ENCODE data around the gene KHDRBS1.
"Not testable (repeated sequence)": the region's sequence is repeated elsewhere in the genome, so short reads cannot be mapped to it uniquely, and the experiment has no call there.

Gene KHDRBS1, protein sequence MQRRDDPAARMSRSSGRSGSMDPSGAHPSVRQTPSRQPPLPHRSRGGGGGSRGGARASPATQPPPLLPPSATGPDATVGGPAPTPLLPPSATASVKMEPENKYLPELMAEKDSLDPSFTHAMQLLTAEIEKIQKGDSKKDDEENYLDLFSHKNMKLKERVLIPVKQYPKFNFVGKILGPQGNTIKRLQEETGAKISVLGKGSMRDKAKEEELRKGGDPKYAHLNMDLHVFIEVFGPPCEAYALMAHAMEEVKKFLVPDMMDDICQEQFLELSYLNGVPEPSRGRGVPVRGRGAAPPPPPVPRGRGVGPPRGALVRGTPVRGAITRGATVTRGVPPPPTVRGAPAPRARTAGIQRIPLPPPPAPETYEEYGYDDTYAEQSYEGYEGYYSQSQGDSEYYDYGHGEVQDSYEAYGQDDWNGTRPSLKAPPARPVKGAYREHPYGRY

DNA sequence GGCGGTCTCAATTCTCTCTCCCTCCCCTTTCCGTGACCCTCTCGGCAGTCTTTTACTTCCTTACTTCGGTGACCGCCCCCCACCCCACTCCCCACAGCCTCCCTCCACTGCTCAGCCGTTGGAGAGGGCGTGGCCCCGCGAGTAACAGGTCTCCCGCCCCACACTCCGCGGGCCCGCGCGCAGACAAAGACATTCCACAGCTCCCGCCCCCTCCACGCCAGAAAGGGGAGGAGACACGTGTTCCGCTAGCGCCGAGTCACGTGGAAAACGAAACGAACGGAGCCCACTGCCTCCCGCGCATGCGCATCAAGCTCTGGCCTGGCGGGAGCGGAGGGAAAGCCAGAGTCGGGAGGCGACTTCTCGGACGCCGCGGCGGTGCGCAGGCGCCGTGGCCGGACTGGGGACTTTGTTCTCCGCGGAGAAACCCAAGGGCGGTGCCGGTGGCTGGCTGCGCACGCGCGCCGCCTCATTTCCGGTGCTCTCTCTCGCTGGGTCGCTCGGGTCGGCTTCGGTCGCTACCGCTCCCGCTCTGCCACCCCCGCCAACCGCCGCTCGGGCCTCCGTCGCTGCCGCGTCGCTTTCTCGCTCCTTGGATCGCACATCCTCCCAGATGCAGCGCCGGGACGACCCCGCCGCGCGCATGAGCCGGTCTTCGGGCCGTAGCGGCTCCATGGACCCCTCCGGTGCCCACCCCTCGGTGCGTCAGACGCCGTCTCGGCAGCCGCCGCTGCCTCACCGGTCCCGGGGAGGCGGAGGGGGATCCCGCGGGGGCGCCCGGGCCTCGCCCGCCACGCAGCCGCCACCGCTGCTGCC, at the start of gene KHDRBS1:
TSS of gene KHDRBS1 (plus strand) at position 483 of the 813 bp plus-strand sequence. CDS start at position 611, 128 bp downstream.
- in situ Hi-C loops (cut with MboI; ENCODE audit: low sequenced_read_pairs) = no loop called here

DNA sequence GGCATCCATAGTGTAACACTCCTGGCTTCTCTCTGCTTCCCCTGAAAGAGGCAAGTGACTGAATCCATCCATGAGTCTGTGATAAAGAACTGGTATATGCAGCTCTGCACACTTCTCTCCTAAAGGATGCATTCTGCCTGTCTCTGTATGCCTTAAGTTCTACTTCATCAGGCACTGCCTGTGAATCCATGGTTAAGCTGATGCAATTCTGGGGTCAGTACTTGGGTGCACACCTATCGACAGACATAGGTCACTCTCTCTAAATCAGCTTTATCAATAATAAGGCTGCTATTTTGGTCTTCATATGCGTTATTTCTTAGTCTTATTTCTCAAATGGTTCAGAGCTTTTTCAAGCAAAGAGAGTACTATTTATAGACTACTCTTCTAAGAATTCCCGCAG, 42.8 kb upstream of the KHDRBS1 start:
- in situ Hi-C loops (cut with MboI; ENCODE audit: low sequenced_read_pairs) = no loop called here

DNA sequence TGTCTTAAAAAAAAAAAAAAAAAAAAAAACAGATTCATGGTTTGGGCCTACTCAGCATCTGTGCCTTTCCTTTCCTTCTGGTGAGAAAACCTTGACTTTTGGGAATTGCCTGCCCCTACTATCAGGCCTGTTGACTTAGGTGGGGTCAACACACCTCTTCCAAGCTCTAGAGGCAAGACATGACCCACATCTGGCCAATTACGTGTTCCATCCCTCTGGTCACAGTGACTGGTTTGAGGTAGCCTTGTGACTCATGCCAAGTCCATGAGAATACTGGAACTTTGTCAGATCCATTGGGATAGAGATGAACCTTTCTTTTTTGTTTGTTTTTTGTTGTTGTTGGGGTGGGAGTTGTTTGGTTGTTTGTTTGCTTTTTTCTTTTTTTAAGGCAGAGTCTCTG, 37.3 kb upstream of the KHDRBS1 start:
- in situ Hi-C loops (cut with MboI; ENCODE audit: low sequenced_read_pairs) = no loop called here

DNA sequence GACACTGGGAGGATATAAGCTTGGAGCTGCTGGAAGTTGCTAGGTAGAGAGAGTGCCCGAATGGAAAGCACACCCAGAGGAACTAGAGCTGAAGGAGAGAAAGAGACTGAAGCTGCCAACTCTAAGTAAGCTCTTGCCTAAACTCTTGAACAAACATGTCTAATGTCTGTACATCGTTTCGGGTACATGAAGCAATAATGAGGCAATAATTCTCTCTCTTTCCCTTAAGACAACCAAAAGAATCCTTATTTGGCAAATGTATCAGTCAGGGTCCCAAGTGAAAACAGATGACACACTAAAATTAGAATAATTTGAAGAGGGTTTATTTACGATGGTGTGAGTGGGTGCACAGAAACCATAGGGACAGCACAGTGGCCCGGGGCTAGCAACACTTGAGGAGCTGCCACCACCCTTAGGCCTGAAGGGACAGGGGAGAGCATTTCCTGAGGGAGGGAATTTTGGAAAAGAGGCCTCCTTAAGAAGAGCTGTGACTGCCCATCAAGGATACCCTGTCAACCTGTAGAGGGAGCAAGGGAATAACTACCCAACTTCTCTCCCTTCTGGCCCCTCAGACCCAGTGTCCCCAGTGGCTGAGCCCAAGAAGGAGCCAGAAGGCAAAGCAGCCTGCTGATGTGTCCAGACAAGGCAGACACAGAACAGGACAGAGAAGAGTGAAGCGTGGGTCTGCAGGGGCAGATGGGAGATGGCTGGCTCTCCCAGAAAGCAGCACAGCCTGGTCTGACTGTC, 36.1 kb upstream of the KHDRBS1 start:
- in situ Hi-C loops (cut with MboI; ENCODE audit: low sequenced_read_pairs) = no loop called here

DNA sequence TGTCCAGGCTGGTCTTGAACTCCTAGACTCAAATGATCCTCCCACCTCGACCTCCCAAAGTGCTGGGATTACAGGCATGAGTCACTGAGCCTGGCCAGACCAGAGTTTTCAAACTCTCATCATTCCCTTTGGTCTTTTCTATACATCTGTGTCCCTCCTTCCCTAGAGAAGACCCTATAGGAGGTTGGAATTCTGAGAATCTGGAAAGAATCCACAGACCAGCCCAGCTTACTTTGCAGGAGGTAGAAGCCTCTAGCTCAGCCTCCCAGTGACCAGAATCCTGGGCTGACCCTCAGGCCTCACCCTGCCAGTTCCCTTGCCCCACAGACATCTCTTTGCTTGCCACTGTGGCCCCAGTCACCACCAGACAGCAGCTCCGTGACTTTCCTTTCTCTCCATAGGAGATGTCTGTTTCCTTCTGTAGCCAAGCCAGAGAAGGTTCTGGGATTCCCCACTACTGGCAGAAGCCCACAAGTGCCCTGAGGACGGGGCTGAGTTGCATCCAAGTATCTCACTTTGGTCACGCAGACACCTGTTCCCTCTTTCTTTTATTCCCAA, 34.7 kb upstream of the KHDRBS1 start:
- in situ Hi-C loops (cut with MboI; ENCODE audit: low sequenced_read_pairs) = no loop called here

DNA sequence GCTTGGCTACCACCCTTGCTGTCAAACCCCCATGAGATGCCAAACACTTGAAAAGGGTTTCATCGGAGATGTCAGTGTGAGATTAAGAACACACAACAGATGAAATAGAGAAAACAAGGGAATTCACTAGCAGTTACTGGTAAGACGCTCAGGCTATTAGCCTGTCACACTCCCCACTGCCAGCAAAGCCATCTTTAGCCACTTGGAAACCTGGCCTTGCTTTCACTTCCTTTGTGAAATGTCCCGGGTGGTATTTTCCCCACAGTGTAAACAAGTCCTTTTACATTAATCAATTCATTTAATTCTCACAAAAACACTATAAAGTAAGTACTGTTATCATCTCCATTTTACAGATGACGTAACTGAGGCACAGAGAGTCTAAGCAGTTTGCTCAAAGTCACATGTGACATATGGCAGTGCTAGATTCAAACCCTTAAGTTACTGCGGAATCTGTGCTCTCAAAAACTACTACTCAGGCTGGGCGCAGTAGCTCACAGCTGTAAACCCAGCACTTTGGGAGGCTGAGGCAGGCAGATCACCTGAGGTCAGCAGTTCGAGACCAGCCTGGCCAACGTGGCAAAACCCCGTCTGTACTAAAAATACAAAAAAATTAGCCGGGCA, 32.7 kb upstream of the KHDRBS1 start:
- in situ Hi-C loops (cut with MboI; ENCODE audit: low sequenced_read_pairs) = no loop called here

DNA sequence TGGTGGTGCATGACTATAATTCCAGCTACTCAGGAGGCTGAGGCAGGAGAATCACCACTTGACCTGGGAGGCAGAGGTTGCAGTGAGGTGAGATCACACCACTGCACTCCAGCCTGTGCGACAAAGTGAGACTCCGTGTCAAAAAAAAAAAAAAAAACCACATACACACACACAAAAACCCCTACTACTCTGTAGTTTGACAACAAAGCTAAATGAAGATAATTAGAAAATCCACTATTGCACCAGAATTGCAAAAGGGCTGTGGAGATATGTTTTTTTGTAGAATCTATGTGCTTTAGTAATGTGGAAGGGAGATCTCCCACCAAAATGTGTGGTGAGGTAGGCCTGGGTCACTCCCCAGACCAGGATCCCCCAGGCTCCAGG, 32.2 kb upstream of the KHDRBS1 start:
- in situ Hi-C loops (cut with MboI; ENCODE audit: low sequenced_read_pairs) = no loop called here

DNA sequence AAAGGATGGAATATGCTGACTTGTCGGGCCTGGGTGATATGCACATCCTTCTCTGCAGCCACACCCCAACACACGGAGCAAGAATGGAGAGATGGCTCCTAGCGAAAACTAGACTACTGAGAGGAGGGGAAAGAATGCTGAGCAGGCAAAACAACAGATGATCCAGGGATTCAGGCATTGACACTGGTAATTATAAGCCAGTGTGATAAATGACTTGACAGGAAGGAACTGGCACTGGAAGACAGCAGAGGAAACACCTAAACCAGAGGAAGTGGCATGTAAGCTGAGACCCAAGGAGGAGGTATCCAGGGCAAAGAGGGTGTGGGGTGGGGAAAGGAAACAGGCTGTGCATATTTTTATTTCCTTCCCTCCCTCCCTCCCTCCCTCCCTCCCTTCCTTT, 31.7 kb upstream of the KHDRBS1 start:
- in situ Hi-C loops (cut with MboI; ENCODE audit: low sequenced_read_pairs) = no loop called here

DNA sequence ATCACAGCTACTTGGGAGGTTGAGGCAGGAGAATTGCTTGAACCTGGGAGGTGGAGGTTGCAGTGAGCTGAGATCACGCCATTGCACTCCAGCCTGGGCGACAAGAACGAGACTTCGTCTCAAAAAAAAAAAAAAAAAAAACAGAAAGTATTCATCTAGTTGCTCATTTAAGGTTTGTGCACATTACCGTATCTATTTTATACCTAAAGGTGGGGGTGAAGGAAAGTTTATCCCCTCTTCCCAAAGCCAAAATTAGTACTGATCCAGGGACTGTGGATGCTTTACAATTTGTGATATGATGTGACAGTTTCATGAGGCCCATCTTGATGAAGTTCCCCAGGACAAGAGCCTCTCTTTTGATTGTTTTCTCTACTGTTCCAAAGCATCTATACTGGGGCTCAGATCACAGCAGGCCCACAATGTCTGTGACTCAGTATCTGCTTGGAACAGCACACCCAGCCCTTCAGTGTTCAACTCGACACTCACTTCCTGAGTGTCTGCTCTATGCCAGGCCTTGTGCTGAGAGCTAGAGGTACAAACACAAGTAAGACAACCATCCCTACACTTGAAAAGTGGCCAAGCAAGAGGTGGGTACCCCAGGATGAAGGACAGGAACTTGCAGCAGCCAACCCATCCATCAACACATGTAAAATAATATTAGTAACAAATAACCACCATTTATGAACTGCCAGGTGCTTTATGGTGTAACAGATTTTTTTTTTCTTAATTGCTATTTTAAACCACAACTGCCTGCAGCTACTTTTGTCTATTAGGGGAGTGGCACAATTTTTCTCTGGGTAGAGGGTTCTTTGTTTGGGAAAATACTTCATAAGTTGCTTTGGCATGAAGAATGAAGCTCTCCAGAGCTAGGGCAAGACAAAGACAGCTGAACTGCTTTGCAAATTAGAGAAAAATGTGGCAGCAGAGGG, 29.0 kb upstream of the KHDRBS1 start:
- in situ Hi-C loops (cut with MboI; ENCODE audit: low sequenced_read_pairs) = no loop called here

DNA sequence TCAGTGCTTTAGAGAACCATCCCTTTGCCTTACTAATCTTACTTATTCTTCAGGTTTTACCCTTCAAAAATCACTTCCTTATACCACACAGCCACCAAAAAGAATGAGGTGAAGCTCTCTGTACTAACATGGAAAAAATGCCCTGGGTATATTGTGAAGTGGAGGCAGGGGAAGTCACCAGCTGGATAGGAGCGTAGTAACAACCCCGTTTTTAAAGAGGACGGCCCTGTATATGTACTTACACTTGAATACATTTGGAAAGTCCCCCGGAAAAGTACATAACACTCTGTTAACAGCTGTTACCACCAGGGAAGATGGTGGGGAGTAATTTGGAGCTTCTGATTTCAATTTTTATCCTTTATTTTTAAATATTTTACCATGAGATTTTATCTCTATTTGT, 28.2 kb upstream of the KHDRBS1 start:
- in situ Hi-C loops (cut with MboI; ENCODE audit: low sequenced_read_pairs) = no loop called here

DNA sequence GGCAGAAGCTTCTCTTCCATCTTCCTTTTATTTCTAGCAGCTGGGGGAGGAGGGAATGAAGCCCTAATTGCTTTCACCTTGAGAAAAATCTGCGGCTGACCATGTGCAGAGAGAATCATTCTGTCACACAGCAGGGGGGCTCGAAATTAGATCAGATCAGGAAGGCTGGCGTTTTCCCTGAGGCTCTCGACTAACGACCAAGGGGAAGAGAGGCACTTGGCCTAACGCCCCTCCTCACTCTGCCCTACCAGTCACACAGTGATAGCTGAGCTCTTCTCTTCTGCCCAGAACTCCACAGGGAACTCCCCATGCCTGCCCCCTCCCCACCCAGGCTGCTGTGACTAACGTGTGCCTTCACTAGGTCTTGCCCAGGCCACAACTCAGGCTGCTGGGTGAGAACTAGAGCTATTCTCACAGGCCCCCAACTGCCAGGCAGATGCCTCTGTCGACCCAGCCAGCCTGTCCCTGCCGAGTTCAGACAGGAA, 26.5 kb upstream of the KHDRBS1 start:
- in situ Hi-C loops (cut with MboI; ENCODE audit: low sequenced_read_pairs) = no loop called here

DNA sequence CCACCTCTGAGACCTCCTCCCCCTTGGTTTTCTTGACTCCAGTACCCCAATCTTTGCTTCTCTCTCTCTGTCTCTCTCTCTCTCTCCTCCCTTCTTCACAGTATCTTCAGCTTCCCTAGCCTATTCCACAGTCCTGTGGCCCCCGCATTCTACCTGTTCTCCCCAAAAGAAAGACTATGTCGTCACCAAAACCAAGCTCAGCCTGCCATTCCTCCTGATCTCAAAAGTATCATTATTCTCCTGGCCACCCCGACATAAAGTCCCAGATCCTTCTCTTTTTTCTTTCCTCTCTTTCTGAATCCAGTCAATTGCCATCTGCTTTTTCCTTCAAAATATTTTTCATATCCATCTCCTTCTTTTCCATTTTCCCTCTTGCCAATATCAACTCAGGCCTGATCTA, 23.7 kb upstream of the KHDRBS1 start:
- in situ Hi-C loops (cut with MboI; ENCODE audit: low sequenced_read_pairs) = no loop called here

DNA sequence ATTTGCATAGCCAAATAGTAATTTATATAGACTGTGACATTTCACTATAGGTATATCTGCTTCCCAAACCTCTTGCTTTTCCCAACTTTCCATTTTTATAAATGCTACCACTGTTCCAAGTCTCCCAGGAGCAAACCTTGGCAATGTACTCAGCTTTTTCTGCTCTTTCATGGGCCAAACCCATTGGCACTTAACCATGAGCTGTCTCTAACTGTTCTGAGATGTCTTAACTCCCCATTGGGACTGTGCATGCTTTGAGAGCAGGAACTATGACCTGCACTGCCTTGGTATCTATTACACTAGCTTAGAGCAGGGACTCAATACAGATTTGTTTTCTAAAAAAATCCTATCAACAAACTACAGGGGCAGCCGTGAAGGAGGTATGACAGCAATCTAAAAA, 22.5 kb upstream of the KHDRBS1 start:
- in situ Hi-C loops (cut with MboI; ENCODE audit: low sequenced_read_pairs) = no loop called here

DNA sequence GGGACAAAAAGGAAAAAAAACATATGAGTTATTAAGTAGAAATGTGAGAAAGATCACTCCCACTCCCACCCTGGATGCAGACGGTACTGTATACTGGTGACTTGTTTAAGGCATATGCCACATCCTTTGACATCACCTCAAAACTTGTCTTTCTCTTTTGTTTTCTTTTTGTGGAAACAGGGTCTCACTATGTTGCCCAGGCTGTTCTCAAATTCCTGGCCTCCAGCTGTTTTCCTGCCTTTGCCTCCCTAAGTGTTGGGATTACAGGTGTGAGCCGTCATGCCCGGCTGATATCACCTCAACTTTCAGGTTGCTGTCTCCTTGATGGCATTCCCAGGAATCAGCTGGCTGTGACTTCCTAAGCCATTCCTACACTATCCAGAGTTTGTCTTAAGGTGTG, 18.4 kb upstream of the KHDRBS1 start:
- in situ Hi-C loops (cut with MboI; ENCODE audit: low sequenced_read_pairs) = no loop called here

DNA sequence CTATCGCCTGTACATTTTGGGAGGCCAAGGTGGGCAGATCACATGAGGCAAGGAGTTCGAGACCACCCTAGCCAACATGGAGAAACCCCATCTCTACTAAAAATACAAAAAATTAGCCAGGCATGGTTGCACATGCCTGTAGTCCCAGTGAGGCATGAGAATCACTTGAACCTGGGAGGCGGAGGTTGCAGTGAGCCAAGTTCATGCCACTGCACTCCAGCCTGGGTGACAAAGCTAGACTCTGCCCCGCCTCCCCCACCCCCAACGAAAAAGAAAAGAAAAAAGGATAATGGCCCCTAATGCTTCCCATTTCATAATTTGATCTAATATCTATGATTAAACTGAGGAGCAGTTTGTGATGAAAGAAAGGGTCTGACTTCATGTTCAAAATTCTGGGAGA, 17.5 kb upstream of the KHDRBS1 start:
- in situ Hi-C loops (cut with MboI; ENCODE audit: low sequenced_read_pairs) = not testable (repeated sequence)

DNA sequence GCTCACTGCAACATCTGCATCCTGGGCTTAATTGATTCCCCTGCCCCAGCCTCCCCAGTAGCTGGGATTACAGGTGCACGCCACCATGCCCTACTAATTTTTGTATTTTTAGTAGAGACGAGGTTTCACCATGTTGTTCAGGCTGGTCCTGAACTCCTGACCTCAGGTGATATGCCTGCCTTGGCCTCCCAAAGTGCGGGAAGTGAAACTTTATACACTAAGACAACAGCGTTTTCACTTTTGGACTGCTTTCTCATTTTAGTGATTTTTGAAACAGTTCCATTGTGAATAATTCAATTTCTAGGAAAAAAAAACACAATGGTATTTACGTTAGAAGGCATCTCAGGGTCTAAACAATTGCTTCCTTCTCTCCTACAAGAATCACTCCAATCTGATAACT, 11.8 kb upstream of the KHDRBS1 start:
- in situ Hi-C loops (cut with MboI; ENCODE audit: low sequenced_read_pairs) = no loop called here

DNA sequence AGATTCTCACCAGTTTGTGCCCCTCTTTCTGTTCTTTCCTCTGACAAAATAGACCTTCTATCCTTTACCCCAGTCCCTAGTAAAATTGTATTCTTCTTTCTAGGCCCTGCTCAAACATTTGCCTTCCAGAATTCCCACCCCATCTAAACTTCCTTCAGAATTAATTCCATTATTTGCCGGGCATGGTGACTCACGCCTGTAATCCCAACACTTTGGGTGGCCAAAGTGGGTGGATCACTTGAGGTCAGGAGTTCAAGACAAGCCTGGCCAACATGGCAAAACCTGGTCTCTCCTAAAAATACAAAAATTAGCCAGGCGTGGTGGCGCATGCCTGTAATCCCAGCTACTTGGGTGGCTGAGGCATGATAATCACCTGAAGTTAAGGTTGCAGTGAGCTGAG, 11.4 kb upstream of the KHDRBS1 start:
- in situ Hi-C loops (cut with MboI; ENCODE audit: low sequenced_read_pairs) = not testable (repeated sequence)

DNA sequence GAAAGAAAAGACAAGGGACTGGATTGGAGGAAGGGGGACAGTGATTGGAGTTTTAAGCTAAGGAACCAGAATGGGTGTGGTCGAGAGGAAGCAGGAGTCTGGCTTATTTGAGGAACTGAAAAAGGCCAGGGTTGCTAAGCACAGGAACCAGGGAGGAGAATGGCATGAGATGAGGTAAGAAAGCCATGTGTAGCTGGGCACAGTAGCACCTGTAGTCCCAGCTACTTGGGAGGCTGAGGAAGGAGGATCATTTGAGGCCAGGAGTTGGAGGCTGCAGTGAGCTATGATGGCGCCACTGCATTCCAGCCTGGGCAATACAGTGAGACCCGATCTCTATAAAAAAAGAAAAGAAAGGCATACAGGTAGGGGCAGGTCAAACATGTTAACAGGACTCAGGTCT, 8.1 kb upstream of the KHDRBS1 start:
- in situ Hi-C loops (cut with MboI; ENCODE audit: low sequenced_read_pairs) = no loop called here

DNA sequence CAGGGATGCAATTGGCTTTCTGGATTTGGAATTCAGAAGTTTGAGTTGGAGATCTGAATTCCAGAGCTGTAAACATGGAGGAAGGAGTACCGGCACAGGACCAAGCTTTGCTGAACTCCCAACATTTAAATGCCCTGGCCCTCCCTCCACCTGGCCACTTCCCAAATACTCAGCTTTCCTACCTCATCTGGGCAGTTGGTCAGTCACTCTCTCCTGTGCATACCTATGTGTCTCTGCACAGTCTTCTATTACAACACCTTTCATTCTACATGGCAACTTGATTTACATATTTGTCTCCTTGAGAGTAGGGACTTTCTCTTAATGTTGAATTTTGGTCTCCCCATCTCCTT, 6.1 kb upstream of the KHDRBS1 start:
- in situ Hi-C loops (cut with MboI; ENCODE audit: low sequenced_read_pairs) = no loop called here

DNA sequence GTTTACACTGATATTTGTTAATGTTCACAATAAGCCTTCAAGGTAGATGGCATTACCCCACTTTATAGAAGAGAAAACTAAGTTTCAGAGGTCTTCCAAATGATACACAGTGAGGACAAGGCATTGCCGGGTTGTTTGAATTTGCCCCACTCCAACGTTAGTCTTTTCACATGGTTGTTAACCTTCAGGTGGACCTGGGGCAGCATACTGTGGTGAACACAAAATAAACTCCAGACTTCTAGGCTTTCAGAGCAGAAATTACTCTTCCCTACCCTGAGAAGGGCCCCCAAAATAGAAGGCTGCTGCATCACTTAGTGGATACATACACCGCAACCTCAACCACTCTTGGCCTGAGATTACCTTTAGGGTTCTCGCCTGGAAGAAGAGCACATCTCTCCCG, 3.4 kb upstream of the KHDRBS1 start:
- in situ Hi-C loops (cut with MboI; ENCODE audit: low sequenced_read_pairs) = no loop called here

Data from HL-60/S4 (cell line).